HEK293T (cell line): Measurements from ENCODE around the gene TMBIM6.

Experiments
- CTCF ChIA-PET: fragments of 350-600 bp; formaldehyde crosslinking; extraction: SDS; loops from one replicate; lab custom pipeline; 2021; ENCODE audit warnings: antibody characterized with exemption, inconsistent platforms; lab: Yijun Ruan, JAX
- POLR2A ChIA-PET: fragments of 350-600 bp; formaldehyde crosslinking; extraction: SDS; loops from one replicate; lab custom pipeline; 2020; ENCODE audit warnings: antibody characterized with exemption, inconsistent platforms; lab: Yijun Ruan, JAX
- DNase-seq: peaks from one replicate; pipeline ENCODE4 v3.0.0; 2012; ENCODE audit warnings: mixed read lengths; ENCODE audit errors: extremely low spot score
- ARNT ChIP-seq: fragments of 450-650 bp; IDR thresholded peaks from 2 replicates; pipeline ENCODE4 v1.6.1; 2017; ENCODE audit warnings: mild to moderate bottlenecking
- BHLHE40 ChIP-seq: fragments of 450-650 bp; IDR thresholded peaks from 2 replicates; pipeline ENCODE4 v1.6.1; 2016; ENCODE audit warnings: mild to moderate bottlenecking, moderate library complexity, borderline replicate concordance
- CTBP1 ChIP-seq: fragments of 450-650 bp; IDR thresholded peaks from 2 replicates; pipeline ENCODE4 v1.6.1; 2016; ENCODE audit warnings: borderline replicate concordance
- ELF4 ChIP-seq: fragments of 450-650 bp; IDR thresholded peaks from 2 replicates; pipeline ENCODE4 v1.6.1; 2017; ENCODE audit warnings: antibody characterized with exemption
- FOXA1 ChIP-seq: fragments of 450-650 bp; IDR thresholded peaks from 2 replicates; pipeline ENCODE4 v1.6.1; 2016; ENCODE audit warnings: mild to moderate bottlenecking
- FOXK2 ChIP-seq: fragments of 450-650 bp; IDR thresholded peaks from 2 replicates; pipeline ENCODE4 v1.6.1; 2016; ENCODE audit warnings: mild to moderate bottlenecking
- FOXM1 ChIP-seq: fragments of 450-650 bp; IDR thresholded peaks from 2 replicates; pipeline ENCODE4 v1.6.1; 2017; ENCODE audit warnings: mild to moderate bottlenecking, borderline replicate concordance
- HDGF ChIP-seq: fragments of 450-650 bp; IDR thresholded peaks from 2 replicates; pipeline ENCODE4 v1.6.1; 2017; ENCODE audit warnings: antibody characterized with exemption, borderline replicate concordance
- L3MBTL2 ChIP-seq: fragments of 450-650 bp; conservative IDR thresholded peaks from 2 replicates; pipeline ENCODE4 v1.6.1; 2016; ENCODE audit warnings: mild to moderate bottlenecking
- LEF1 ChIP-seq: fragments of 450-650 bp; IDR thresholded peaks from 2 replicates; pipeline ENCODE4 v1.6.1; 2017; ENCODE audit warnings: mild to moderate bottlenecking, borderline replicate concordance
- NFRKB ChIP-seq: fragments of 450-650 bp; IDR thresholded peaks from 2 replicates; pipeline ENCODE4 v1.6.1; 2016; ENCODE audit warnings: mild to moderate bottlenecking, moderate library complexity
- SP1 ChIP-seq: fragments of 450-650 bp; IDR thresholded peaks from 2 replicates; pipeline ENCODE4 v1.6.1; 2017
- SUZ12 ChIP-seq: fragments of 450-650 bp; IDR thresholded peaks from 2 replicates; pipeline ENCODE4 v1.6.1; 2016; ENCODE audit warnings: mild to moderate bottlenecking
- TARDBP ChIP-seq: fragments of 450-650 bp; IDR thresholded peaks from 2 replicates; pipeline ENCODE4 v1.6.1; 2016
- ZNF384 ChIP-seq: fragments of 450-650 bp; IDR thresholded peaks from 2 replicates; pipeline ENCODE4 v1.6.1; 2016
- TF ChIP-seq, protein P1 (sequence below): fragments of 450-650 bp; IDR thresholded peaks from 2 replicates; pipeline ENCODE4 v1.6.1; 2016

The TMBIM6 gene

DNA sequence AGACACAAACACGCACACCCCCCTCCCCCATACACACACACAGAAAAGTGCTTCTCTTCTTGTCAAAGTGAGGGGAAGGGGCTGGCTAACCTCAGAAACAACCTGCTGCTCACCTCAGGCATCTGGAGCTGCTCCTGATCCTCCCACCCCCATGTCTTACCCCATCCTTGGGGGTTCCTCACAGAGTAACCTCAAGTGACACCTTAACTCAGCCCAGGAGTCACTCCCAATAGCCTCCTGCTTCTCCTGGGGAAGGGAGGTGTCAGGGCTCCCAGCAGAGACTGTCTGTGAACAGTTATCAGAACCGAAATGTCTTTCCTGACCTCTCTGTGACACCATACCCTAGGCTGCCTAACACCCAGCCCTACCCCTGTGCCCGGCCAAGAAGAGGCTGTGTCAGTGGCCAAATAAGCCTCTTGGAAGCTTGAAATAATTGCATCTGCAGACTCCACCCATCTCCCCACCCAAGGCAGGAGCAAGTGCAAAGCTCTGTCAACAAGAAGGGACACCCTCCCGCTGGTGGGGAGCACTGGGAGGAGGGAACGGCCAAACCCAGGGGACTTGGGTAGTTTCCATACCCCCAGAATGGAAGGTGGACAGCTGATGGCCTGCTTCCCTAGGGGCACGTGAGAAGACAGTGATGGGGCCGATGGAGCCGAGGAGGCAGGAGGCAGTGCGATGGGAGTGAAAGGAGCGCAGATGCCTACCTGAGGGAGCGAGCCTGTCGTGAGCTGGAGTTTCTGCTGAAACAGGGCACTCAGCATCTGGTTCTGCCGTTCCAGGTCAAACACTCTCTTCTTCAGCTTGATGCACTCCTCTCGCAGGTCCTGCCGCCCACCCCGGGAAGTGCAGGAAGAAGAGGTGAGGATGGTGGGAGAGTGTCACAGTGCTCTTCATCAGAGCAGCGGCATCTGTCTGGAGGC is 60.0 kb downstream of the TMBIM6 start:
- POLR2A ChIA-PET = interaction anchor here (1.1 to 1.2 kb wide), 2 partner anchors 27 to 41 kb away, joined by 3 read pairs; partner anchors contain the start of genes BCDIN3D and NCKAP5L
- no peak for DNase-seq
- CTCF ChIA-PET = no interaction called here
- TF ChIP-seq HDGF = no peak
- no peak for TF ChIP-seq FOXM1
- TF ChIP-seq ELF4 = no peak
- TF ChIP-seq LEF1 = no peak
- TF ChIP-seq TARDBP = no peak
- TF ChIP-seq ZNF384 = no peak
- TF ChIP-seq BHLHE40 = no peak
- no peak for TF ChIP-seq NFRKB
- TF ChIP-seq FOXK2 = no peak
- no peak for TF ChIP-seq SP1
- no peak for TF ChIP-seq SUZ12

DNA sequence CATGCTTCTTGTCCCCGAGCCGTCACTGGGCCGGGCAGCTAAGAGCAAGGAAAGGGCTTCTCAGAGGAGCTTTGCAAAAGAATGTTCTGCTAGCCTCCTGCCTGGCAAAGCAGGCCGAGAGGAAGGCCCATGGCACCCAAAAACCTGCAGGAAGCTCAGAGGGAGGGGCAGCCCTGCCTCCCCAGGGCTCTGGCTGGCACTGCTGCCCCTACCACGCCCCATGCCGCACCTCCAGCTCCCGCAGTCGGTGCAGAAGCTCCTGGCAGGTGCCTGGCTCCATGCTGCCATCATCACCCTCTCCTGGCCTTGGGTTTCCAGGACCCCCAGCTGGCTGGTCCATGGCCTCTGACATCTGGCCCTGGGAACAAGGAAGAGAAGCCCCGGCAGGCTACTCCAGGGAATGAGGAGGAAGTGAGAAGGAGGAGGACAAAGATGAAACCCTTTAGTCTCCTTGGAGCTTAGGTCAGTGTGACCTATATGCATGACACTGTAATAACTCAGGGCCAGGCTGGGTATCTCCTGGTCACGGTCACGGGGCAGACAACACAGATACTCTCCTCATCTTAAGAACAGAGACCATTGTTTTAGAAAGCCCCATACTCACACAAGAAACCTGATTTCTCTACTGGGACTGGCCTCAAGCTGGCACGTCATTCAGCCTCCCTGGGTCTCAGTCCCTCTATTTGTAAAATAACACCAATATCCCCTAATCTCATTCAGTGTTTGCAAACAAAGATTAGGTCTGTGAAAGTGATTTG is 62.5 kb downstream of the TMBIM6 start:
- no peak for DNase-seq
- POLR2A ChIA-PET = interaction anchor here (1.1 kb wide), 1 partner anchor 39 kb away, joined by 3 read pairs; the partner anchor contains the start of gene BCDIN3D
- CTCF ChIA-PET = no interaction called here
- TF ChIP-seq LEF1 = no peak
- no peak for TF ChIP-seq CTBP1
- TF ChIP-seq NFRKB = no peak
- TF ChIP-seq TARDBP = no peak
- TF ChIP-seq FOXK2 = no peak
- no peak for TF ChIP-seq ZNF384
- TF ChIP-seq FOXM1 = no peak
- TF ChIP-seq FOXA1 = no peak
- TF ChIP-seq SUZ12 = no peak
- no peak for TF ChIP-seq L3MBTL2

DNA sequence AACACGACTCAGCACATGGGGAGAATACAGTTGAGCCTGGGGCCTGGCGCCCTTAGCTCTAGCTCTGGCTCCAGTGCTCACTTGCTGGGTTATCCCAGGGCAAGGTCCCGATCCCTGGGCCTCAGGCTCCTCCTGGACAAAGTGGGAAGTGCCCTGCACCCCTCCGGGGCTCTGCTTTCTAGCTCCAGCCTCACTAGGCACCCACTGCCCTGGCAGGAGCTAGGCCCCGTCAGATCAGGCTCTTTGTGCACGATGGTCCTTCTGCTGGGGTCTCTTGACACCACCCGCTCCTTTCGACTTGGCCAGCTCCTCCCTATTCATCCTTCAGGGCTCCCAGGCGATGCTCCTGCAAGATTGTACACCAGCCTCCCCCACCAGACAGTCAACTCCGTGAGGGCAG is 63.5 kb downstream of the TMBIM6 start:
- TF ChIP-seq TARDBP = no peak
- TF ChIP-seq SP1 = no peak
- no peak for TF ChIP-seq ARNT
- no peak for TF ChIP-seq NFRKB
- TF ChIP-seq FOXK2 = no peak
- no peak for TF ChIP-seq CTBP1
- TF ChIP-seq LEF1 = no peak
- no peak for TF ChIP-seq SUZ12
- no peak for TF ChIP-seq BHLHE40
- DNase-seq = no peak
- ChIA-PET CTCF (no interaction called here), POLR2A (no interaction called here)

DNA sequence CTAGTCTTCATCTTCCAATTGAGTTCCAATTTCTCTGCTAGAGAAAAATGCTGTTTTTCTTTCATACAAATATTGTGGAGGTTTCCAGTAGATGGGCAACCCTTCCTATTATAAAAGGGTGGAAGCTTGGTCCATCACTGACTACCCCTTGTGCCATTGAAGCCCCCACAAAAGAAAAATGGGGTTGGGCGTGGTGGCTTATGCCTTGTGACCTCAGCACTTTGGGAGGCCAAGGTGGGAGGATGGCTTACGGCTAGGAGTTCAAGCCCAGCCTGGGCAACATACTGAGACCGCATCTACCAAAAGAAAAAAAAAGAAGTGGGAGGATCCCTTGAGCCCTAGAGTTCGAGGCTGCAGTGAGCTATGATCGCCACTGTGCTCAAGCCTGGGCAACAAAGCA is 64.1 kb downstream of the TMBIM6 start:
- DNase-seq = no peak
- ChIA-PET CTCF (no interaction called here), POLR2A (no interaction called here)
- TF ChIP-seq BHLHE40 (no peak), FOXA1 (no peak), CTBP1 (no peak), ZNF384 (no peak), LEF1 (no peak), ELF4 (no peak), NFRKB (no peak)

DNA sequence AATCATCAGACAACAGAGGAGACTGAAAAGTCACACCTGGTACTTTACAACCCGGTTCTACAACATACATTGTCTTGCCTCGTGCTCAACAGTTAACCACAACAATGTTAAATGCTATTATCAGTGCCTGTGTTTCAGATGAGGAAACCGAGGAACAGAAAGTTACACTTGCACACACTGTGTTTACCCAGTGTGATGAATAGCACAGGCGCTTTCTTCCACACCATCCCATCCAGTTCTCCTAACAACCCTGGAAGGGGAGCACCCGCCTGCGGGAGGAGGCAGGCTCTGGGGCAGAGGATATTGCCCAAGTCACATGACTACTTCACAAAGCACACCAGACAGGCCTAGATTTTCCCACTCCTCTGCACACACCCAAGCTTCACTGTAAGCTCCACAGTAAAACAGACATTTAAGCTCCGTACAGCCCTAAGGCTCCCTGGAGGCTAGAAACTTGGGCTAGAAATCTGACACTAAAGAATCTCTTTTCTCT is 65.0 kb downstream of the TMBIM6 start:
- CTCF ChIA-PET = no interaction called here
- TF ChIP-seq SP1 (no peak), TARDBP (no peak), NFRKB (no peak), ARNT (no peak), CTBP1 (no peak), LEF1 (no peak), FOXK2 (no peak), L3MBTL2 (no peak)
- TF ChIP-seq, protein P1, sequence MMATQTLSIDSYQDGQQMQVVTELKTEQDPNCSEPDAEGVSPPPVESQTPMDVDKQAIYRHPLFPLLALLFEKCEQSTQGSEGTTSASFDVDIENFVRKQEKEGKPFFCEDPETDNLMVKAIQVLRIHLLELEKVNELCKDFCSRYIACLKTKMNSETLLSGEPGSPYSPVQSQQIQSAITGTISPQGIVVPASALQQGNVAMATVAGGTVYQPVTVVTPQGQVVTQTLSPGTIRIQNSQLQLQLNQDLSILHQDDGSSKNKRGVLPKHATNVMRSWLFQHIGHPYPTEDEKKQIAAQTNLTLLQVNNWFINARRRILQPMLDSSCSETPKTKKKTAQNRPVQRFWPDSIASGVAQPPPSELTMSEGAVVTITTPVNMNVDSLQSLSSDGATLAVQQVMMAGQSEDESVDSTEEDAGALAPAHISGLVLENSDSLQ = no peak
- POLR2A ChIA-PET = no interaction called here
- no peak for DNase-seq

DNA sequence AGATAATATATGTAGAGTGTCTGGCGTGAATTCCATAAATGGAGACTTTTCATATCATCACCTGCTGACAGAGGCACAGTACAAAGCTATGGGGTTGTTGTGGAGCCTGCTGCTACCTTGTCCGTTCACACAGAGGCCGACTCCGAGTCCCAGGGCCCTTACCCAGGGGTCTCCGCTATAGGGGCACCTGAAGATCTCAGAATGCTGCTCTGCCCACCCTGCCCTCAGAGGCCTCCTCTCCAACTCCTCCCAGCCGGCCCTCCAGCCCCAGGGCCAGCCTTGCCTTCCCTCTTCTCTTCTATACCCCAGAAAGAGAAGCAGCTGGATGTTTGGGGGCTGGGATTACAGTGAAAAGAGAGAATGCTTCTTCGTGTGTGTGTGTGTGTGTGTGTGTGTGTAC is 65.5 kb downstream of the TMBIM6 start:
- ChIA-PET CTCF (no interaction called here), POLR2A (no interaction called here)
- TF ChIP-seq HDGF = no peak
- no peak for TF ChIP-seq ELF4
- no peak for TF ChIP-seq SUZ12
- TF ChIP-seq ZNF384 = no peak
- TF ChIP-seq BHLHE40 = no peak
- TF ChIP-seq, protein P1 = no peak
- TF ChIP-seq FOXK2 = no peak
- TF ChIP-seq ARNT = no peak
- TF ChIP-seq TARDBP = no peak
- TF ChIP-seq SP1 = no peak
- TF ChIP-seq CTBP1 = no peak
- TF ChIP-seq FOXM1 = no peak
- no peak for TF ChIP-seq NFRKB
- DNase-seq = no peak
